Kidney glomerular epithelial cell (primary cell): ENCODE measurements around the gene CTSF.
"Not testable (repeated sequence)": the region's sequence is repeated elsewhere in the genome, so short reads cannot be mapped to it uniquely, and the experiment has no call there.

ENCODE experiments used
- DNase-seq: peaks from one replicate; lab custom pipeline; 2025; lab: John Stamatoyannopoulos, UW

The CTSF gene

GRCh38 chr11:66568124-66568916, at the start of gene CTSF:
Gene CTSF, minus strand, starts transcription at chr11:66568606. Its CDS starts 120 bp downstream, at chr11:66568486.
- peak; percentile 11 for DNase-seq

- no peak for DNase-seq
Observed at GRCh38 chr11:66617155-66617834, 48.9 kb upstream of the CTSF start.

- DNase-seq = peak; percentile 97
Observed at GRCh38 chr11:66616379-66617154, 48.2 kb upstream of the CTSF start, which contains the start of gene RBM14. Gene RBM14, plus strand, starts transcription at chr11:66616630. Its CDS starts 91 bp downstream, at chr11:66616721.

- no peak for DNase-seq
Observed at GRCh38 chr11:66614073-66614472, 45.7 kb upstream of the CTSF start.

GRCh38 chr11:66612458-66612857, 44.1 kb upstream of the CTSF start:
- no peak for DNase-seq

GRCh38 chr11:66609721-66610617, 41.6 kb upstream of the CTSF start:
- DNase-seq = no peak

- no peak for DNase-seq
Observed at GRCh38 chr11:66607126-66607834, 38.9 kb upstream of the CTSF start.

GRCh38 chr11:66606608-66607007, 38.2 kb upstream of the CTSF start:
- DNase-seq = not testable (repeated sequence)

GRCh38 chr11:66604155-66604554, 35.7 kb upstream of the CTSF start:
- no peak for DNase-seq

- DNase-seq = no peak
Observed at GRCh38 chr11:66603072-66603471, 34.7 kb upstream of the CTSF start.

- no peak for DNase-seq
Observed at GRCh38 chr11:66600631-66601233, 32.3 kb upstream of the CTSF start.

- DNase-seq = no peak
Observed at GRCh38 chr11:66600219-66600618, 31.8 kb upstream of the CTSF start.

GRCh38 chr11:66598993-66599392, 30.6 kb upstream of the CTSF start:
- DNase-seq = no peak

- DNase-seq = no peak
Observed at GRCh38 chr11:66595245-66595904, 27.0 kb upstream of the CTSF start.

GRCh38 chr11:66593650-66594049, 25.2 kb upstream of the CTSF start:
- DNase-seq = no peak

- DNase-seq = no peak
Observed at GRCh38 chr11:66593303-66593635, 24.9 kb upstream of the CTSF start.

GRCh38 chr11:66592457-66593302, 24.3 kb upstream of the CTSF start, which contains the start of the genes CCDC87 and CCS:
Gene CCDC87, minus strand, starts transcription at chr11:66593063. Its CDS starts 48 bp downstream, at chr11:66593015.
Gene CCS, plus strand, starts transcription at chr11:66593185. Its CDS starts 77 bp downstream, at chr11:66593262.
- peak; percentile 90 for DNase-seq

GRCh38 chr11:66591175-66591574, 22.8 kb upstream of the CTSF start:
- DNase-seq = no peak
